HCT116 (cell line): Measurements from ENCODE around the gene CALCOCO2. TPM values are rescaled to one million over a fixed set of nuclear protein-coding genes. Genes with fewer than 3 reads are reported as not detected.

Source experiments
- ATAC-seq: fragments of 200-7000 bp; cut with Tn5 transposase; 2 replicates; pipeline ENCODE4 v1.9.1; 2020; ENCODE audit warnings: mild to moderate bottlenecking, moderate library complexity
- BruUV-seq: library from RNA; stranded (reverse); fragments of 400-500 nt; replicated peaks from 2 replicates; lab custom pipeline; 2021; lab: Mats Ljungman, UMichigan
- CTCF ChIA-PET: fragments of 300-600 bp; sonication (Branson Sonifier 250); formaldehyde crosslinking; loops from one replicate; lab custom pipeline; 2021; ENCODE audit warnings: antibody characterized with exemption; lab: Charles Lee
- POLR2A ChIA-PET: fragments of 300-600, 350-600 bp; sonication (Branson Sonifier 250); formaldehyde crosslinking; loops from one replicate; lab custom pipeline; 2021; ENCODE audit warnings: antibody characterized with exemption; lab: Charles Lee
- RAD21 ChIA-PET, 2 experiments: fragments of 300-600 bp; sonication (Branson Sonifier 250); formaldehyde crosslinking; loops; one replicate each; lab custom pipeline; 2023; ENCODE audit warnings: low total read pairs in 2 of 2; ENCODE audit not compliant: uncharacterized antibody in 2 of 2, unreplicated experiment in 2 of 2, low non-redundant PET in 1 of 2; lab: Charles Lee
- DNase-seq: peaks from one replicate; pipeline ENCODE4 v3.0.0-alpha.2; 2010; ENCODE audit warnings: low read depth, low spot score
- H2AFZ ChIP-seq: fragments of 200-600 bp; shearing (Covaris generic), sonication (generic); 2 replicates; pipeline ENCODE4 v1.6.1; 2017; ENCODE audit warnings: low read depth, mixed run types, mixed read lengths, antibody characterized with exemption, low read length; ENCODE audit not compliant: poor library complexity, severe bottlenecking
- H3K27ac ChIP-seq: 2 replicates; pipeline ENCODE4 v1.5.1; 2012; ENCODE audit warnings: low read depth, low read length
- H3K27me3 ChIP-seq: fragments of 200-600 bp; sonication (generic); 2 replicates; pipeline ENCODE4 v1.6.1; 2016; ENCODE audit warnings: mixed run types, low read length, mixed read lengths; ENCODE audit not compliant: insufficient read depth
- H3K36me3 ChIP-seq, 2 experiments: fragments of 200-500 bp in 1 of 2; fragments of 200-600 bp in 1 of 2; sonication (Bioruptor generic) in 1 of 2; sonication (generic) in 1 of 2; 2 replicates each; pipeline versions ENCODE4 v1.5.1 to v1.6.1; 2014 to 2016; ENCODE audit warnings: low read length in 2 of 2, inconsistent platforms in 1 of 2, mixed read lengths in 1 of 2, mixed run types in 1 of 2; ENCODE audit not compliant: insufficient read depth in 2 of 2, control insufficient read depth in 1 of 2
- H3K4me1 ChIP-seq, 2 experiments: fragments of 200-600 bp in 1 of 2; sonication (generic) in 1 of 2; 2 replicates each; pipeline versions ENCODE4 v1.5.1 to v1.6.1; 2012 to 2017; ENCODE audit warnings: low read length in 2 of 2, inconsistent platforms in 1 of 2, mild to moderate bottlenecking in 1 of 2, mixed read lengths in 1 of 2, mixed run types in 1 of 2, moderate library complexity in 1 of 2; ENCODE audit not compliant: insufficient read depth in 2 of 2, control insufficient read depth in 1 of 2
- H3K4me2 ChIP-seq: fragments of 200-600 bp; sonication (generic); 2 replicates; pipeline ENCODE4 v1.6.1; 2017; ENCODE audit warnings: mixed run types, low read length, mixed read lengths
- H3K4me3 ChIP-seq, 2 experiments: fragments of 200-600 bp in 1 of 2; sonication (generic) in 1 of 2; replicated peaks in 1 of 2; 2 replicates each; pipeline ENCODE4 v1.5.1; 2011 to 2016; ENCODE audit warnings: low read length in 2 of 2, control low read depth in 1 of 2, low read depth in 1 of 2, mild to moderate bottlenecking in 1 of 2, mixed read lengths in 1 of 2, mixed run types in 1 of 2
- H3K79me2 ChIP-seq: fragments of 200-600 bp; sonication (generic); 2 replicates; pipeline ENCODE4 v1.6.1; 2017; ENCODE audit warnings: mild to moderate bottlenecking, mixed run types, low read length, moderate library complexity, mixed read lengths; ENCODE audit not compliant: insufficient read depth
- H3K9ac ChIP-seq: fragments of 200-600 bp; sonication (generic); 2 replicates; pipeline ENCODE4 v1.6.1; 2016; ENCODE audit warnings: low read length, mixed read lengths
- H3K9me2 ChIP-seq: fragments of 200-600 bp; sonication (generic), shearing (Covaris generic); 2 replicates; pipeline ENCODE4 v1.6.1; 2017; ENCODE audit warnings: mixed run types, mild to moderate bottlenecking, moderate library complexity; ENCODE audit not compliant: insufficient read depth
- H3K9me3 ChIP-seq, 2 experiments: fragments of 200-500 bp in 1 of 2; fragments of 200-600 bp in 1 of 2; sonication (Bioruptor generic) in 1 of 2; sonication (generic) in 1 of 2; 2 replicates each; pipeline ENCODE4 v1.6.1; 2014 to 2017; ENCODE audit warnings: low read length in 2 of 2, mixed read lengths in 2 of 2, inconsistent platforms in 1 of 2, low read depth in 1 of 2, mild to moderate bottlenecking in 1 of 2, mixed run types in 1 of 2, moderate library complexity in 1 of 2; ENCODE audit not compliant: control insufficient read depth in 1 of 2, insufficient read depth in 1 of 2
- H4K20me1 ChIP-seq: fragments of 200-600 bp; sonication (generic), shearing (Covaris generic); 2 replicates; pipeline ENCODE4 v1.6.1; 2017; ENCODE audit warnings: mixed run types, mild to moderate bottlenecking, moderate library complexity; ENCODE audit not compliant: insufficient read depth
- CBX3 ChIP-seq: IDR thresholded peaks from 2 replicates; pipeline ENCODE4 v1.6.1; 2012; ENCODE audit warnings: low read depth
- CTCF ChIP-seq, 3 experiments: fragments of 200-600 bp in 1 of 3; sonication (generic) in 1 of 3; IDR thresholded peaks in 2 of 3; conservative IDR thresholded peaks in 1 of 3; 2 replicates each; pipeline ENCODE4 v1.5.1; 2012 to 2017; ENCODE audit warnings: low read depth in 2 of 3, low read length in 2 of 3, antibody characterized with exemption in 1 of 3, borderline replicate concordance in 1 of 3, control low read depth in 1 of 3, mild to moderate bottlenecking in 1 of 3, mixed read lengths in 1 of 3, mixed run types in 1 of 3, moderate library complexity in 1 of 3; ENCODE audit not compliant: insufficient read depth in 1 of 3
- EZH2 ChIP-seq: fragments of 200-600 bp; sonication (generic); IDR thresholded peaks from 2 replicates; pipeline ENCODE4 v1.6.1; 2017; ENCODE audit warnings: antibody characterized with exemption, mixed run types
- EZH2phosphoT487 ChIP-seq: fragments of 200-600 bp; IDR thresholded peaks from 2 replicates; pipeline ENCODE4 v1.6.1; 2018; ENCODE audit warnings: antibody characterized with exemption, borderline replicate concordance
- FOSL1 ChIP-seq: IDR thresholded peaks from 2 replicates; pipeline ENCODE4 v1.6.1; 2012; ENCODE audit warnings: low read depth
- POLR2A ChIP-seq: IDR thresholded peaks from 2 replicates; pipeline ENCODE4 v1.7.0; 2011; ENCODE audit warnings: borderline replicate concordance; ENCODE audit not compliant: insufficient read depth, insufficient read length; ENCODE audit errors: extremely low read depth
- POLR2AphosphoS5 ChIP-seq: IDR thresholded peaks from 2 replicates; pipeline ENCODE4 v1.6.1; 2011; ENCODE audit warnings: mild to moderate bottlenecking, low read depth, low read length, moderate library complexity
- SIN3A ChIP-seq: IDR thresholded peaks from 2 replicates; pipeline ENCODE4 v1.6.1; 2012; ENCODE audit warnings: low read depth
- YY1 ChIP-seq: IDR thresholded peaks from 2 replicates; pipeline ENCODE4 v1.6.1; 2011; ENCODE audit warnings: low read length, low read depth, moderate library complexity, mild to moderate bottlenecking; ENCODE audit not compliant: insufficient replicate concordance; ENCODE audit errors: extremely low read depth
- intact Hi-C: fragments of 100-400 bp; cut with micrococcal nuclease; formaldehyde crosslinking; loops from 2 replicates; pipeline ENCODE4 v1.10.0; 2022
- total RNA-seq: library from RNA; stranded (reverse); gene quantifications from one replicate; pipeline ENCODE4 v1.2.1, GENCODE V29; 2021; ENCODE audit not compliant: unreplicated experiment
- TF ChIP-seq, protein P1 (sequence below): IDR thresholded peaks from 2 replicates; pipeline ENCODE4 v1.6.1; 2011; ENCODE audit warnings: mild to moderate bottlenecking, low read length, moderate library complexity; ENCODE audit not compliant: insufficient replicate concordance; ENCODE audit errors: extremely low read depth

The CALCOCO2 gene
- total RNA-seq, 1 experiment from 2014 or later, result 151 TPM

- 0 out of 4 replicates have a peak, but pooled peaks cover 0 to 2% of the 10 kb centered on the region in 2 experiments for H3K36me3 ChIP-seq
- no peak for ATAC-seq
- POLR2A ChIA-PET, result interaction anchor here (0.9 kb wide), 1 partner anchor 24 kb away, joined by 3 read pairs; the partner anchor contains the start of gene ATP5MC1
- no peak overlapping the region for H3K4me2 ChIP-seq
- no peaks in the 10 kb centered on the region for H3K9me2 ChIP-seq
- no peak overlapping the region for H3K9ac ChIP-seq
- BruUV-seq, result TSS peak; percentile 12
- intact Hi-C loops, result no loop called here
- H3K9me3 ChIP-seq, result no peaks in the 10 kb centered on the region
- H4K20me1 ChIP-seq, result no peaks in the 10 kb centered on the region
- no peak overlapping the region for H2AFZ ChIP-seq
- H3K79me2 ChIP-seq, result no peaks in the 10 kb centered on the region
- peaks cover 6 to 8% of the 10 kb centered on the region in 2 experiments; a peak in 2 of 4 replicates for H3K4me1 ChIP-seq
- H3K4me3 ChIP-seq, result no peak overlapping the region
- no peak overlapping the region for H3K27ac ChIP-seq
- CTCF ChIA-PET, result interaction anchor here (0.9 to 3.0 kb wide), 3 partner anchors 10 to 190 kb away, joined by 3 to 9 read pairs (median 9); no protein-coding TSS in a partner anchor
- RAD21 ChIA-PET, result no interaction called here
- TF ChIP-seq POLR2A (no peak), FOSL1 (no peak), POLR2AphosphoS5 (no peak), SIN3A (no peak), EZH2 (no peak), CTCF (IDR thresholded peaks at IDR 0.05 in 2 of 3, conservative IDR thresholded peaks at IDR 0.05 in 1 of 3; ENCODE audit: borderline replicate concordance in 1 of 3, insufficient read depth in 1 of 3, low read depth in 2 of 3, low read length in 2 of 3) (no peak), CBX3 (no peak), EZH2phosphoT487 (no peak), YY1 (no peak)
- TF ChIP-seq, protein P1, sequence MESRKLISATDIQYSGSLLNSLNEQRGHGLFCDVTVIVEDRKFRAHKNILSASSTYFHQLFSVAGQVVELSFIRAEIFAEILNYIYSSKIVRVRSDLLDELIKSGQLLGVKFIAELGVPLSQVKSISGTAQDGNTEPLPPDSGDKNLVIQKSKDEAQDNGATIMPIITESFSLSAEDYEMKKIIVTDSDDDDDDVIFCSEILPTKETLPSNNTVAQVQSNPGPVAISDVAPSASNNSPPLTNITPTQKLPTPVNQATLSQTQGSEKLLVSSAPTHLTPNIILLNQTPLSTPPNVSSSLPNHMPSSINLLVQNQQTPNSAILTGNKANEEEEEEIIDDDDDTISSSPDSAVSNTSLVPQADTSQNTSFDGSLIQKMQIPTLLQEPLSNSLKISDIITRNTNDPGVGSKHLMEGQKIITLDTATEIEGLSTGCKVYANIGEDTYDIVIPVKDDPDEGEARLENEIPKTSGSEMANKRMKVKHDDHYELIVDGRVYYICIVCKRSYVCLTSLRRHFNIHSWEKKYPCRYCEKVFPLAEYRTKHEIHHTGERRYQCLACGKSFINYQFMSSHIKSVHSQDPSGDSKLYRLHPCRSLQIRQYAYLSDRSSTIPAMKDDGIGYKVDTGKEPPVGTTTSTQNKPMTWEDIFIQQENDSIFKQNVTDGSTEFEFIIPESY, result no peak
- H3K27me3 ChIP-seq, result no peaks in the 10 kb centered on the region
- no peak for DNase-seq
These were observed 38.2 kb downstream of the CALCOCO2 start for GRCh38 chr17:48868916-48869500.
